Activated naive CD8-positive, alpha-beta T cell treated with anti-CD3 and anti-CD28 coated beads, Interleukin-2, amount 10 ng/mL, durations not matched to agents 7 days and 5 days (primary cell): ENCODE results near the gene C1QTNF8. TPM values are rescaled to one million over a fixed set of nuclear protein-coding genes. Genes with fewer than 3 reads are reported as not detected.

Experiments used
- ATAC-seq: fragments of 150-1000 bp; cut with Tn5 transposase; one replicate; pipeline ENCODE4 v1.10.0; 2021; ENCODE audit warnings: low read depth, moderate library complexity
- POLR2A ChIA-PET: fragments of 350-600 bp; sonication (Branson Sonifier 250); formaldehyde crosslinking; loops from one replicate; lab custom pipeline; 2021; ENCODE audit warnings: antibody characterized with exemption; lab: Charles Lee
- DNase-seq: peaks from one replicate; pipeline ENCODE4 v3.0.0; 2021
- H3K27ac Mint-ChIP-seq: one replicate; pipeline ENCODE4 v1.8.0; 2022; ENCODE audit warnings: mild to moderate bottlenecking, mixed read lengths
- H3K27me3 Mint-ChIP-seq: one replicate; pipeline ENCODE4 v1.8.0; 2022; ENCODE audit warnings: mild to moderate bottlenecking, moderate library complexity, mixed read lengths
- H3K36me3 Mint-ChIP-seq: one replicate; pipeline ENCODE4 v1.8.0; 2021; ENCODE audit warnings: mild to moderate bottlenecking, mixed read lengths
- H3K4me1 Mint-ChIP-seq: one replicate; pipeline ENCODE4 v1.8.0; 2021; ENCODE audit warnings: mixed read lengths
- H3K4me3 Mint-ChIP-seq: one replicate; pipeline ENCODE4 v1.8.0; 2022; ENCODE audit warnings: mild to moderate bottlenecking, moderate library complexity, mixed read lengths
- H3K9me3 Mint-ChIP-seq: one replicate; pipeline ENCODE4 v1.8.0; 2021; ENCODE audit warnings: mixed read lengths
- total RNA-seq, 2 experiments: library from RNA; stranded (reverse); gene quantifications; one replicate each; pipeline ENCODE4 v1.2.3, GENCODE V29; 2021

Gene C1QTNF8
- total RNA-seq, 2 experiments from 2014 or later: not detected

DNA sequence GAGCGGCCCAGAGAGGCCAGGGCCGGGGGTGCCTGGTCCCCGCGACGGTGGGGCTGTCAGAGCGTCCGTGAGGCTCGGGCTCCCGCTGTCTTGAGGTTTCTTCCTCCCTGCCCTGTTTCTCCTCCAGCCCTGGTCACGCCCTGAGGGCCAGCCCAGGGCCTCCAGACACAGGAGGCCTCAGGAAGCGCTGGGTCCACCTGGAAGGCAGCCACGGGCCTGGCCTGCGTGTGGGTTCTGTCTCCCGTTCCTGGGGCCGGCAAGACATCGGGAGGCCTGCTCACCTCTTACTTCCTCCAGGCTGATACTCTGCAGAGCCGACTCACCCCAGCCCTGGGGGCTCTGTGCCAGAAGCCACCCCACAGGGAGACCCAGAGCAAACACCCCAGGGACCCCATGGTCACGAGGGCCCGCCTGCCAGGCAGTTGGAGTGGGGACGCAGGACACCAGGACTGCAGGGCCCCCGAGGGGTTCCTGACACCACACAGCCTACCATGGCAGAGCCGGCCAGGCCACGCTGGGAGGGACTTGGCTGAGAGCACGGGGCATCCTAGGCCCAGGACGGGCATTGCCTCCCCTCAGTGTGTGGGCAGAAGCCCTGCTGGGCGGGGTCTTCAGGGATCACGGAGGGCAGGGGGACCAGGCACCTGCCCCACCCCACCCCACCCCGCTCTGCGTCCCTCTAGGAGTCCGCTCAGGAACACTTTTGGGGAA lies 37.9 kb upstream of the C1QTNF8 start:
- no peaks in the 10 kb centered on the region for H3K9me3 Mint-ChIP-seq
- no peaks in the 10 kb centered on the region for H3K4me1 Mint-ChIP-seq
- no peak overlapping the region for H3K4me3 Mint-ChIP-seq
- H3K27me3 Mint-ChIP-seq: no peaks in the 10 kb centered on the region
- DNase-seq (no peak), ATAC-seq (no peak)
- POLR2A ChIA-PET: no interaction called here
- no peak overlapping the region for H3K27ac Mint-ChIP-seq
- no peaks in the 10 kb centered on the region for H3K36me3 Mint-ChIP-seq

GRCh38 chr16:1133271-1133670 lies 37.2 kb upstream of the C1QTNF8 start:
- POLR2A ChIA-PET: no interaction called here

GRCh38 chr16:1132431-1132830 lies 36.4 kb upstream of the C1QTNF8 start:
- no peak overlapping the region for H3K27ac Mint-ChIP-seq
- ATAC-seq (no peak), DNase-seq (no peak)
- no peaks in the 10 kb centered on the region for H3K4me1 Mint-ChIP-seq
- no peak overlapping the region for H3K4me3 Mint-ChIP-seq
- no peaks in the 10 kb centered on the region for H3K36me3 Mint-ChIP-seq
- POLR2A ChIA-PET: no interaction called here
- no peaks in the 10 kb centered on the region for H3K27me3 Mint-ChIP-seq
- no peaks in the 10 kb centered on the region for H3K9me3 Mint-ChIP-seq

More at GRCh38 chr16:1133271-1133670, 37.2 kb upstream of the C1QTNF8 start:
- no peaks in the 10 kb centered on the region for H3K9me3 Mint-ChIP-seq
- H3K27me3 Mint-ChIP-seq: no peaks in the 10 kb centered on the region
- DNase-seq (no peak), ATAC-seq (no peak)
- no peaks in the 10 kb centered on the region for H3K4me1 Mint-ChIP-seq
- no peak overlapping the region for H3K4me3 Mint-ChIP-seq
- H3K27ac Mint-ChIP-seq: no peak overlapping the region
- no peaks in the 10 kb centered on the region for H3K36me3 Mint-ChIP-seq

GRCh38 chr16:1131378-1131994 lies 35.4 kb upstream of the C1QTNF8 start:
- no peak overlapping the region for H3K4me3 Mint-ChIP-seq
- H3K4me1 Mint-ChIP-seq: no peaks in the 10 kb centered on the region
- H3K27me3 Mint-ChIP-seq: no peaks in the 10 kb centered on the region
- H3K36me3 Mint-ChIP-seq: no peaks in the 10 kb centered on the region
- H3K27ac Mint-ChIP-seq: no peak overlapping the region
- DNase-seq (no peak), ATAC-seq (no peak)
- no peaks in the 10 kb centered on the region for H3K9me3 Mint-ChIP-seq
- POLR2A ChIA-PET: no interaction called here

- no peaks in the 10 kb centered on the region for H3K27me3 Mint-ChIP-seq
- ATAC-seq (no peak), DNase-seq (no peak)
- no peak overlapping the region for H3K27ac Mint-ChIP-seq
- POLR2A ChIA-PET: no interaction called here
- H3K9me3 Mint-ChIP-seq: no peaks in the 10 kb centered on the region
- no peak overlapping the region for H3K4me3 Mint-ChIP-seq
- no peaks in the 10 kb centered on the region for H3K36me3 Mint-ChIP-seq
- no peaks in the 10 kb centered on the region for H3K4me1 Mint-ChIP-seq
These were observed 34.3 kb upstream of the C1QTNF8 start for GRCh38 chr16:1130382-1130781.

DNA sequence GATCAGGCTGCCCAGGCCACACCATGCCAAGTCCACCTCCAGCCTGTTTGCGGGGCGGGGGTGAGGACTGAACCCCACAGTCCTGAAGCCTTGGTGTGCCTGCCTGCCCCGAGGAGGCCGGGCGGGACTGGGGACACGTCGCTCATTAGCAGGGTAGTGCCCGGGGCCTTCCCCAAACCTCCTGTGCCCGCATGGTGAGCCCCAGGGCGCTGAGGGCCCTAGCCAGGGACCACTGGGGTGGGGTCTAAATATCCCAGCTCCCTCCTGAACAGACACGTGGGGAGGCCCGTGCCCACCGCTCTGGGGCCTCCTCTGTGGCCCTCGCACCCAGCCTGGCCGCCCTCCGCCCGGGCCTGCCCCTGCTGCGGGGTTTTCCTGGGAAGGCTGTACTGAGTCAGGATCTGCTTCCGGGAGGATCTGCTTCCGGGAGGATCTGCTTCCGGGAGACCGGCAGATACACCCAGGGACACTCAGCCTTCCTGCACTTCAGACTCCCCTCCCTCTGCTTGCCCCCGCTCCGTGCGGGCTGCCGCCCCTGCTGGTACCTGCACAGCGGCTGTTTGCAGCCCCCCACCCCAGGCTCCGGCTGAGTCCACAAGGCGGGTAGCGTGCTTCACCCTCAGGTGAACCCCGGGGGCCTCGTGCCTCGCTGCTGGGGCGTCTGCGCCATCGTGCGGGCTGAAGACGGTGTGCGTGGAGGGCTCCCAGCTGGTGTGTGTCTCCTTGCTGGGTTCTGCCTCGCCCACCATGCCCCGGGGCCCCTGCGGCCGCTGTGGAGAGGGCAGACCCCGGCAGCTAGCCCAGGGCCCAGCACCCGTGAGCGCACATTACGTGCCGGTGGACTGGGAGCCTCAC lies 33.3 kb upstream of the C1QTNF8 start:
- Mint-ChIP-seq H3K4me1 (no peaks in the 10 kb centered on the region), H3K4me3 (no peak overlapping the region), H3K9me3 (no peaks in the 10 kb centered on the region), H3K27ac (no peak overlapping the region), H3K27me3 (no peaks in the 10 kb centered on the region), H3K36me3 (no peaks in the 10 kb centered on the region)
- POLR2A ChIA-PET: no interaction called here
- ATAC-seq: no peak
- DNase-seq: no peak

- H3K27me3 Mint-ChIP-seq: no peaks in the 10 kb centered on the region
- no peak overlapping the region for H3K4me3 Mint-ChIP-seq
- no peaks in the 10 kb centered on the region for H3K36me3 Mint-ChIP-seq
- ATAC-seq (no peak), DNase-seq (no peak)
- H3K9me3 Mint-ChIP-seq: no peaks in the 10 kb centered on the region
- POLR2A ChIA-PET: no interaction called here
- no peaks in the 10 kb centered on the region for H3K4me1 Mint-ChIP-seq
- H3K27ac Mint-ChIP-seq: no peak overlapping the region
These were observed 32.1 kb upstream of the C1QTNF8 start for GRCh38 chr16:1127971-1128715.

- no peak overlapping the region for H3K4me3 Mint-ChIP-seq
- no peak overlapping the region for H3K27ac Mint-ChIP-seq
- DNase-seq: no peak
- no peak for ATAC-seq
- H3K27me3 Mint-ChIP-seq: no peaks in the 10 kb centered on the region
- H3K36me3 Mint-ChIP-seq: no peaks in the 10 kb centered on the region
- H3K9me3 Mint-ChIP-seq: no peaks in the 10 kb centered on the region
- POLR2A ChIA-PET: no interaction called here
- no peaks in the 10 kb centered on the region for H3K4me1 Mint-ChIP-seq
These were observed 31.1 kb upstream of the C1QTNF8 start for GRCh38 chr16:1127101-1127500.

DNA sequence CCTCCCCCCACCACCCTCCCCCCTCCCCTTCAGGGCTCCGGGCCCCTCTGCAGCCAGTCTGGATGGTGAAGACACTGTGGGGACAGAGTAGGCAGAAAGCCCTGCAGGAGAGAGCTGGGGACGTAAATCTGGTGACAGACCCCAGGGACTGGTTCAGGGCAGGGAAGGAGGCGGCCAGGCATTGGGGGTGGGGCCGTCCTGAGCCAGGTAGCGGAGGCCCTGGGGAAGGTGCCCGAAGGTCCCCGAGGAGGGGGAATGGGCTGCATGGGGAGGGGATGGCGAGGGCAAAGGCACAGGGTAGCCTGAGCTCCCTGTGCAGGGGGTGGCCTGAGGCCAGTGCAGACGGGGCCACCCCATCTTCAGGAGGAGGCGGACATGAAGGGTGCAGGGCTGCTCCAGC lies 30.5 kb upstream of the C1QTNF8 start:
- no peak for DNase-seq
- no peak for ATAC-seq
- Mint-ChIP-seq H3K27ac (no peak overlapping the region), H3K9me3 (no peaks in the 10 kb centered on the region), H3K36me3 (no peaks in the 10 kb centered on the region), H3K27me3 (no peaks in the 10 kb centered on the region), H3K4me3 (no peak overlapping the region), H3K4me1 (no peaks in the 10 kb centered on the region)
- POLR2A ChIA-PET: no interaction called here

GRCh38 chr16:1126044-1126443 lies 30.0 kb upstream of the C1QTNF8 start:
- no peak for DNase-seq
- Mint-ChIP-seq H3K4me3 (no peak overlapping the region), H3K4me1 (no peaks in the 10 kb centered on the region), H3K27me3 (no peaks in the 10 kb centered on the region), H3K27ac (no peak overlapping the region), H3K9me3 (no peaks in the 10 kb centered on the region), H3K36me3 (no peaks in the 10 kb centered on the region)
- no peak for ATAC-seq
- POLR2A ChIA-PET: no interaction called here

GRCh38 chr16:1125471-1125870 lies 29.4 kb upstream of the C1QTNF8 start:
- DNase-seq (no peak), ATAC-seq (no peak)
- H3K27me3 Mint-ChIP-seq: no peaks in the 10 kb centered on the region

DNA sequence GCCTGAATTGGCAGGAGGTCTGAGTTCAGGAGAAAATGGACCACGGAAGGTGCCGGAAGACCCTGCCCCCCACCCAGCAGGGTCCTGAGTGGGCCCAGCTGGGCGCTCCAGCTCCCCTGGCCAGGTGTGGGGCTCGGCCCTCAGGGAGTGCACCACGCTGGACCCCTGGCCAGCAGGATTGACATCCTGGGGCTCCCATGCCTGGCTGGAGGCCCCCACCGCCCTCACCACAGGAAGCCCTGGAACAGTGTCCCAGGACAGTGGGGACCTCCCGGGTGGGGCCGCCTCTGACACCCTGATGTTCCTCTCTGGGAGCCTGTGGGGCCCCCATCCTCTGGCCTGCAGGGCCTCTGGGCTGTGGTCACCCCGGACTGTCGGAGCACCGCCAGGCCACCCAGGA lies 28.8 kb upstream of the C1QTNF8 start:
- no peak for DNase-seq
- POLR2A ChIA-PET: no interaction called here
- Mint-ChIP-seq H3K4me1 (no peaks in the 10 kb centered on the region), H3K27me3 (no peaks in the 10 kb centered on the region), H3K27ac (no peak overlapping the region), H3K4me3 (no peak overlapping the region), H3K9me3 (no peaks in the 10 kb centered on the region), H3K36me3 (no peaks in the 10 kb centered on the region)
- no peak for ATAC-seq

More at GRCh38 chr16:1125471-1125870, 29.4 kb upstream of the C1QTNF8 start:
- H3K36me3 Mint-ChIP-seq: no peaks in the 10 kb centered on the region
- H3K4me1 Mint-ChIP-seq: no peaks in the 10 kb centered on the region
- no peak overlapping the region for H3K4me3 Mint-ChIP-seq
- no peak overlapping the region for H3K27ac Mint-ChIP-seq
- POLR2A ChIA-PET: no interaction called here
- no peaks in the 10 kb centered on the region for H3K9me3 Mint-ChIP-seq

DNA sequence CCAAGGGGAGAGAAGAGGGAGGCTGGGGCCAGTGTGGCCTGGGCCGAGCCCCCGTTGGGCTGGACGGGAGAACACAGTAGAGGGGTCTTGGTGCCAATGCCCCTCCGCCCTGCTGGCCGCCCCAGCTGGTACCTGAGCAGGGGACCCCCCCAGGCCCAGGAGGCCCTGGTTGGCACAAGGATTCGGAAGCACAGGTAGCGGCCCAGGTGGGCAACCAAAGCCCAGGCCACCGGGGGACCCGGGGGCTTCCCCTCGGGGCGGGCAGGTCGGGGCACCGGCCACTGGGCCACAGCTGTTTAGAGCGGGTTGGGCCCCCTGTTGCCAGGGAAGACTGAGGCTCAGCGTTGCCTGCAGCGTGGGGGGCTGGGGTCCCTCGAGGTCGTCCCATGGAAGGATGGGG lies 28.2 kb upstream of the C1QTNF8 start:
- POLR2A ChIA-PET: no interaction called here

More for the DNA sequence above, 28.2 kb upstream of the C1QTNF8 start:
- ATAC-seq (no peak), DNase-seq (no peak)
- Mint-ChIP-seq H3K27ac (no peak overlapping the region), H3K4me1 (no peaks in the 10 kb centered on the region), H3K4me3 (no peak overlapping the region), H3K27me3 (no peaks in the 10 kb centered on the region), H3K36me3 (no peaks in the 10 kb centered on the region), H3K9me3 (no peaks in the 10 kb centered on the region)
